Suppressor macrophage (primary cell): Measurements from ENCODE around the gene IL2RA.
"Not testable (repeated sequence)": the region's sequence is repeated elsewhere in the genome, so short reads cannot be mapped to it uniquely, and the experiment has no call there.

Source experiments
- DNase-seq, 4 experiments: peaks; one replicate each; pipeline ENCODE4 v3.0.0-alpha.2; 2020 to 2022

Gene IL2RA

DNA sequence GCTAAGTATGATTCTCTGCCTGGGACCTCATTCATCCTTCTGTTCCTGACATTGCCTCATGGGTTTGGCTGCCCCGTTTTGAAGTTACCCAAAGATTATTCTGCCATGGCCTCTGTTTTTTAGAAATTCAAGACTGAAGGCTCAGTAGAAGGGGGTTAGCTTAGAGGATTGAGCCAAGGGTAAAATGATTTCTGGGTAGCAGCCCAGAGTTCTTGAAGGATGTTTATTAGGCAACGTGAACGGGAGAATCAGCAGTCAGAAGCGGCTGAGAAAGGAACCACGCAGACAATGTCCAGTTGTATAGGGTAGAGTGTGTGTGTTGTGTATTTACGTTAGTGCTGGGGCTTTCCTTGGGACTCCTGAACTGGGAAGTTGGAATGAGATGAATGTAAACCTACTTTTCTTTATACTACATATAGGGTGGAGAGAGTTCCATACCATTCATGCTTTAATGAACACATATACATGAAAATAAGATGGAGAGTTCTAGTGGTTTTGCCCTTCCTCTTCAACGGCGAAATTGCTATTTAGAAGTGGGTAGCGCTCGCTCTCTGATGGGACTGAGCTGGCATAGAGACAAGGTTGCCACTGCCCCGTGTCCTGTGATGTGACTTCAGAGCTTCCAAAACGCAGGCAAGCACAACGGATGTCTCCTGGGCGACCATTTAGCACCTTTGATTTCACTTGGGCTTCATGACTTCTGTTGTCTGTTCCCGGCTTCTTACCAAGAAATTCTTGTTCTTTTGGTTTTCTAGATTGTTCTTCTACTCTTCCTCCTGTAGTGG is 49.9 kb downstream of the IL2RA start:
- no peak for DNase-seq

DNA sequence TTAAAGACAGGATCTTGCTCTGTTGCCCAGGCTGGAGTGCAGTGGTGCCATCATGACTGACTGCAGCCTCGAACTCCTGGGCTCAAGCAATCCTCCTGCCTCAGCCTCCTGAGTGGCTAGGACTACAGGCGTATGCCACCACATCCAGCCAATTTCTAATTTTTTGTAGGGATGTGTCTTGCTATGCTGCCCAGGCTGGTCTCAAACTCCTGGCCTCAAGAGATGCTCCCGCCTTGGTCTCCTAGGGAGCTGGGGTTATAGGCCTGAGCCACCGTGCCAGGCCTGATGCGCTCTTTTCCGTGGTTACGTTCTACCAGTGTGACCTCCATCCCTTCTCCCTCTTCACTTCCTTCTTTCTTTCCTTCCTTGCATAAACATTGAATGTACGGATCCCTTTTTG is 50.6 kb downstream of the IL2RA start:
- no peak for DNase-seq

DNA sequence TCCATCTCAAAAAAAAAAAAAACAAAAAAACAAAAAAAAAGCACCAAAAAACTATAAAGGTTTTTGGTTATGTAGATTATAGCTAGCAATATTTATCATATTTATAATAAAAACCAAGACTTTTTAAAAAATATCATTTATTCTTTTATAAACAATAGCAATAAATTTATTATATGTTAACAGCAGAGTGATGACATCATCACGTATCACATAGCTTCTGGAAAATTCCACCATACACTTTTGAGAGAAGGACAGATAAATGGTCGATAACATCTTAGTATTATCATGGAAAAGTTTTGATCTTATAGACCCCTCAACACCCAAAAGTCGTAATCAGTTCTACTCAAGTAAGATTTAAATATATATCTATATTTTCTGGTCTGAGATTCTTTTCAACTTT is 51.6 kb downstream of the IL2RA start:
- DNase-seq: no peak

DNA sequence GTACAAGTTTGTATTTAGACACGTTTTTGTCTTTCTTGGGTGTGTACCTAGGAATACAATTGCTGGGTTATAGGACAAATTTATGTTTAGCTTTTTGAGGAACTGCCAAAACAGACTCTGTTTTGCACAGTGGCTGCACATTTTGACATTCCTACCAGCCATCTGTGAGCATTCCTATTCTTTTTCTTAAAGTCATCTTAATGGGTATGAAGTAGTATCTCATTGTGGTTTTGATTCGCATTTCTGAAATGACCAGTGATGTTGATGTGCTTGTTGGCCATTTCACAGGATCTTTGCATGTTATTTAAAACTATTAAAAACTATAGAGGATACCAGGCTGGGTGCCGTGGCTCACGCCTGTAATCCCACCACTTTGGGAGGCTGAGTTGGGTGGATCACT is 52.2 kb downstream of the IL2RA start:
- DNase-seq: no peak

DNA sequence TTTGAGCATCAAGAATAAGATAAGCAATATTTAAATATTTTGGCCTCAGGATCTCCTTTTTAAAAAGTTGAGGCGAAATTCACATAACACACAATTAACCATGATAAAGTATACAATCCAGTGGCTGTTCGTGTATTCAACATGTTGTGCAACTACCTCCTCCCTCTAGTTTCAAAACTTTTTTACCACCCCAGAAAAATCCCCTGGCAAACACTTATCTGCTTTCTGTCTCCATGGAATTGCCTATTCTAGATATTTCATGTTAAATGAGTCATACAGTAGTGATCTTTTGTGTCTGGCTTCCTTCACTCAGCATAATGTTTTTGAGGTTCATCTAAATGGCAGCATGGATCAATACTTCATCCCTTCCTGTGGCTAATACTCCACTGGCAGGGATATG is 53.0 kb downstream of the IL2RA start:
- peak in 3 of 4 experiments; percentile 22 to 52 (median 50) for DNase-seq

DNA sequence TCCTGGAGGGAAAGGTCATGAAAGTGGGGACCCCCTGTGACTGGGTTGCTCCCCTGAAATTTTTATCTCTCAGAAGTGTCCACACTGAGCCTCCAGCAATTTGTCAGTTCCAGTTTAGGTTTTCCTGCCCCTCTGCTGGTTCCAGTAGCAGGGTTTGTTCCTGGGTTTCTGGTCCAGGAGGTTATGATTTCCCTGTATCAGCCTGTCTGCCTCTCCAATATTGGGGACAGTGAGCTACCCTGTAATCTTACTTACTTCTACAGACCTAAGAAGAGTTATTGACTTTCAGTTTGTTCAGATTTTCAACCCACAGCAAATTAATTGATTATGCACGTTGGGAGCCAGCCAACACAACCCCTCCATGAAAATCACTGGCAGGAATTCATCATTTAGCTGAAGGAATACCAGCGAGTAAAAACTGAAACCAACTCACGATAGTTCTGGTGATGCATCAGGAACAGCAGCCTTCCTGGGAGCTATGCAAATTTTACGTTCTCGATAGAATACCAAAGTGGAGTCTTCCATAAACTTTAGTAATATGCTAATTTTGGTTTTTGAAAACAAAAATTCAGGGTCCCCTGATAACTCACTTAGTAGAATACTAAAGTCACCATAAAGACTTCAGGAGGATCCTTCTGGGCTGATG is 53.5 kb downstream of the IL2RA start:
- no peak for DNase-seq

DNA sequence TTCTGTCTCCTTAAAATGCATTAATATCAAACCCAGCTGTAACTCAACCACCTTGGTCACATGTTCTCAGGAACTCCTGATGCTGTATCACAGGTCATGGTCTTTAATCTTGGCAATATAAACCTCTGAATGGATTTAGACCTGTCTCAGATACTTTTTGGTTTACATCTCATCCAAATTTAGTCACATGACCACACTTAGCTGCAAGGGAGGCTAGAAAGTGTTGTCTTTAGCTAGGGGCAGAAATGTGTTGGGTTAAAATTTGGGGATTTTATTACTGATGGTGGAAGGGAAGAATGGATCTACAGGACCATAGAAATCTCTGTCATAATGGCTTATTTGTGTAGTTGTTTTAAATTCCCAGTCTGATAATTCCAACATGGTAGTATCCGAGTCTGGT is 55.2 kb downstream of the IL2RA start:
- DNase-seq: no peak

DNA sequence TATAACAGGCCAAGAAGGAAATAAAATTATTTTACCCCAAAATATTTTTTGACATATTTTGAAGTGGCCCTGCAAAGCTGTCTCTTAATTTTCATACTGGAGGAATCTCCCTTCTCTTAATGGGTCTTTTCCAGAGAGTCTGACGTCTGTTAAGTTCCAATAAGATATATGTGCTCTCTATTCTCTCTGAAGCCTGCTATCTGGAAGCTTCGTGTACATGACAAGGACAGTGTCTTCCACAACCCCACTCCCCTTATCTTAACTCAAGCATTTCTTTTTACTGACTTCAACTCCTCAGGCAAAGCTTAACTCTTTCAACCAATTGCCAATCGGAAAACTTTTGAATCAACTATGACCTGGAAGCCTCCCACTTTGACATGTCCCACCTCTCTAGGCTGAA is 55.6 kb downstream of the IL2RA start:
- DNase-seq: no peak

DNA sequence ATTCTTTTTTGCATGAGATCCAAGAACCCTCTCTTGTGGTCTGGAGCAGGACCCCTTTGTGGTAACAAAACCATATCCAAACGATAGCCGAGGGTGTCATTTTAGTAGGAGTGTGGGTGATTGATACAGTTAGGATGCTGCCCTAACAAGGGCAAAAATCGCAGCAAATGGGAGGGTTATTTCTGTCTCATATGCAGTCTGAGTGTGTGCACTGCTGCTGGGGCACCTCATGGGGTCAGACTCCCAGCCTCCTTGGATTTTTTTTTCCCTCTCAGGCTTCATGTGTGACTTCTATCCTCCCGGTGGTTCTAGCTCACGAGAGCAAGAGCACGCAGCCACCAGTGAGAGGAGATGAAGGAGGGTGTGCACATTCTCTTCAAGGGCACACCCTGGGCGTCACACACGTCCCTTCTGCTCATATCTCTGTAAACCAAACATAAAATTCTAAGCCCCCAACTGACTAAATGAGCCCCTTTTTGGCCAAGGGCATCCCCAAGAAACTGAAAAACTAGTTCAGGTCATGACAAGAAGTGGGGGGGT is 56.2 kb downstream of the IL2RA start:
- no peak for DNase-seq

DNA sequence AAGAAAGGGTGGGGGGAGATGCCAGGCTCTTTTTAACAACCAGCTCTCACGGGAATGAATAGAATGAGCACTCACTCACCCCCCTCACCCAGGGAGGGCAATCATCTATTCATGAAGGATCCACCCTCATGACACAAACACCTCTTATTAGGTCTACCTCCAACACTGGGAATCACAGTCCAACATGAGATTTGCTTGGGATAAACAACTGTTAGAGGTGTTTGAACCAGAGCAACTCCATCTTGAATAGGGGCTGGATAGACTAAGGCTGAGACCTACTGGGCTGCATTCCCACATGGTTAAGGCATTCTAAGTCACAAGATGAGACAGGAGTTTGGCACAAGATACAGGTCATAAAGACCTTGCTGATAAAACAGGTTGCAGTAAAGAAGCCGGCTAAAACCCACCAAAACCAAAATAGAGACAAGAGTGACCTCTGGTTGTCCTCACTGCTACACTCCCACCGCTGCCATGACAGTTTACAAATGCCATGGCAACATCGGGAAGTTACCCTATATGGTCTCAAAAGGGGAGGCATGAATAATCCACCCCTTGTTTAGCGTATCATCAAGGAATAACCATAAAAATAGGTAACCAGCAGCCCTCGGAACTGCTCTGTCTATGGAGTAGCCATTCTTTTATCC is 56.9 kb downstream of the IL2RA start:
- DNase-seq: not testable (repeated sequence)

DNA sequence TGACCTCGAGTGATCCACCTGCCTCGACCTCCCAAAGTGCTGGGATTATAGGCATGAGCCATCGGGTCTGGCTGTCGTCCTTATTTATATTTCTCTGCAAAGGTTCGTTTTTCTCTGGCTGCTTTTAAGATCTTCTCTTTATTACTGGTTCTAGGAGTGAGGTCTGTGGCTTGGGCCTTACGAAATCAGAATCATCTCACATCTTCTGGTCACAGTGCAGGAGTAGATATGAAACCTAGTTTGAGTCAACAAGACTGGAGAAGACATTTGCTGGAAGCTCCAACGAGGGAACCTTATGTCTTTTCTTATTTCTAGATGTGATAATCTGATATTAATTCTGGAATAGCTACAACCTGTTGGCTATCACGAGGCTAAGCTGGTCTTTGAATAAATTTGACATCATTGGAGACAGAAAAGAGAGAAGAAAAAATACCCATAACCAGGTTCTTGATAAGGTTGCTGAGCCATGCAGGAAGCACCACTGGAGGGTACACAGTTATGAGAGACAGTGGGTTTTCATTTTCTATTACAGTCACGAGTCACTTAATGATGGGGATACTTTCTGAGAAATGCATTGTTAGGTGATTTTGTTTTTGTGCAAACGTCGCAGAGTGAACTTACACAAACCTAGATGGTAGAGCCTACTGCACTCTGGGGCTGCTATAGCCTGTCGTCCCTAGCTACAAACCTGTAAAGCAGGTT is 59.2 kb downstream of the IL2RA start:
- no peak for DNase-seq

DNA sequence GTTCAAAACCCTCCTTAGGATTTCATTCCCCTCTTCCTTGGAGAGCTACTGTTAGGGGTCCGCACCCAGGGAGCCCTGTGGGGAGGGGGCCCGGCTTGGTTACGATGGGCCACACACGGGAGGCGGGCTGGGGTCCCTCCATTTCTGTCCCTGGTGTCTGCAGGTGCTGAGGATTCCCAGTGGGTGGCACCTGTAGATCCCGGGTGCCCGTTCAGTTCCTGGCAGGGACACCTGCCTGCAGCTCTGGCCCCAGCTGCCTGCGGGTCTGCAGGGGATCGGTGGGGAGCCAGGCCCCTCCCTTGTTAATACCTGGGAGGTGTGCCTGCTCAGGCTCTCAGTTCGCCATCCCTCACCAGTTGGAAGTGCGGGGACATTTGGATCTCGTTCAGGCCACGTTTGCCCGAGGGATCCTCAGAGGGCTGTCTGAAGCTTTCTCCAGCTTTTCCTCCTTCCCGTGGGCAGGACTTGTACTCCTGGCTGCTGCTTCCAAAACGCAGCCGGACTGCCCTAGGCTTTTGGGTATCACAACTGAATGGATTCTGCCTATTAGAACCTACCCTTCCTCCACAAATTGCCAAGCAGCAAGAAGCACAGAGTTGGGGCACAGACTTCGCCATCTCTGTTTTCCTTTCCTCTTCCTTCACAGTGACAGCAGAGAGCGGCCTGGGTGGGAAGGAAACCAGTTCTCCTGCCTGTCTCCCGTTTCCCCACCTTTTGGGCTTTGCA is 62.6 kb downstream of the IL2RA start:
- no peak for DNase-seq

DNA sequence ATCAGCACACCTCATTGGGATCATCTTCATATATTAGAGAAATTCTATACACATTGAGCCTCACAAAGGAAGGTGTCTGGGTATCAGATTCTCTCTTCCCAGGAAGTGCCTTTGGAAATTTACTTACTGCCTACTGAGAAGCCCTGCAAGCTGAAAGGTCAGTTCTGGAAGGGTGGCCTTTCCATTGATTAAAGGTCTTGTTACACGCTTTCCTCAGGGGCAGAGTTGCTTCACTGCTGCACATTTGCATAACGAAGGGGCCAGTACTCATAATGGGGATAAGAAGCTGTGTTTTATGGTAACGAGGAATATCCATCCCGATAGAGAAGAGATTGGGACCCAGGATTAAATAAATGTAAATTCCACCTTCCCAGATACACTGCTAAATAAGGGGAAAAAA is 65.5 kb downstream of the IL2RA start:
- no peak for DNase-seq

DNA sequence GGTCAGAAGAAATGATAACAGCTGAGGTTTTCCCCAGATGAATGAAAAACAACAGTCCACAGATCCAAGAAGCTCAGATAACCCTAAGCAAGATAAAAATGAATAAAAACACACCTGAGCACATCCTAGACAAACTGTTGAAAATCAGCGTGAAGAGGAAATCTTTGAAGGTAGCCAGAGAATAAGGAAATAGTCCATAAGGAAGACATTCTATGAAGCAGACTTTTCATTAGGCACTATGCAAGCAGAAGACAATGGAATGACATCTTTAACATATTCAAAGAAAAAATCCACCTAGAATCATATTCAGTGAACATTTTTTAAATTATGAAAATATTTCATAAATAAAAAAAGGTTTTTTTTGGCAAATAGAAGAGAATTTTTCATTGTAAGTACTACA is 69.8 kb downstream of the IL2RA start:
- no peak for DNase-seq

DNA sequence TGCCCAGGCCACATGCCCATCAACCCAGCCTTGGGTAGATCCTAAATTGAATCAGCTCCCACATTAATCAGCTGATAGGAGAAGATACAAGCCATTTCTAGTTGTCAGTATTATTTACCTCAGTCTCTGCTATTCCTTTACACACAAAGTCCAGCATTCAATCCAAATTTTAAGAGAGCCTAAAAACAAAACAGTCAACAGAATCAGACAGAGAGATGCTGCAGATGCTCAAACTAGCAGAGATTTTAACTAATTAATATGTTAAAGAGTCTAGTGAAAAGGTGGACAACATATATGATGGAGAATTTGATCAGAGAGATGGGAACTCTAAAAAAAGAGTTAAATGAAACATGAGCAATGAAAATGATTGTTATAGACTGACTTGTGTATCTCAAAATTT is 70.5 kb downstream of the IL2RA start:
- no peak for DNase-seq

DNA sequence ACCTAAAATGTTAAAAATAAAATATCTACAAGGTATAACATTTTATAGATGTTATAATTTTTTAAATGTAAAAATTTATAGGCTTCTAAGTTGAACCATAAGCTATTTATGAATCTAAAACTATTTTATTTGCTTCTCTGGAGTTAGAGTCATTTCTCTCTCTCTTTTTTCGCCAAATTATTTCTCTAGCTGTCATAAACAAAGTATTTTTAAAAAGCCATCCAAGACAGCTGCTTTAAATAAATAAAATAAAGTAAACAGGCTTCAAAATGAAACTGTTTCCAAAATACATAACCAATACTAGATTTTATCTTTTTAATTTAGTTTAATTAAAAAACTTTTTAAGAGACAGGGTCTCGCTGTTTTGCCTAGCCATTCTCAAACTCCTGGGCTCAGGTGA is 72.4 kb downstream of the IL2RA start:
- DNase-seq: no peak

DNA sequence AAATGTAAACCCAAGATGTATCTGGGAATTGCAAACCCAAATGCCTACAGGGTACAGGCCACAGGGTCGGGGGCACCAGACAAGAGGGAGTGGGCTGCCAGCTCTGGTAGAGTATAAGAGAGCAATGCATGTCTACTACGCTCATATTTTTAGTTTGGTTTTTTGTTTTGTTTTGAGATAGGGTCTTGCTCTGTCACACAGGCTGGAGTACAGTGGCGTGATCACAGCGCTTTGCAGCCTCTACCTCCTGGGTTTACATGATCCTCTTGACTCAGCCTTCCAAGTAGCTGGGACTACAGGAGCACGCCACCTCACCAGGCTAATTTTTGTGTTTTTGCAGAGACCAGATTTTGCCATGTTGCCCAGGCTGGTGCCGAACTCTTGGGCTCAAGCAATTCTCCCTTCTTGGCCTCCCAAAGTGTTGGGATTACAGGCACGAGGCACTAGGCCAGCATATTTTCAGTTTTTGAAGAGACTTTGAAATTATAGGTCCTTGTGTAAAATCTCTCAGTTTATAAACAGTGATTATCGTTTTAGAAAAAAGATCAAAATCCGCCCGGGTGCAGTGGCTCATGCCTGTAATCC is 73.7 kb downstream of the IL2RA start:
- DNase-seq: no peak

DNA sequence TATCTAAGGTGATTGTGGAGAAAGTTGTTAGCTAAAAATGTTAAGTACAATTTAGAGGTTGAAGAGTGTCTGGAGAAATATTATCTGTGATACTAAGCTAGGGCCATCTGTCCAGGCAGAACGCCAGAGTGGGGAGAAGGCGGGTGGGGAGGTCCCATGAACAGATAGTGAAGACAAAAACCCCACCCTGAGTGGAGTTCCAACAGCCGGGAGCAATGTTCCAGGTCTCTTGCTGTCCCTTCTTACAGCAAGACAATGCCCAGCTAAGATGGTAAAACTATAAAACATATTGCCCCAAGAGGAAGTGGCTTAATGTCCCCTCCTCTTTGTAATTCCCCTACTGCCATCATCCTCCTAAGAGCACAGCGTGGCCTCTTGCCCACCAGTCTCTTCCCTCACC is 74.4 kb downstream of the IL2RA start:
- DNase-seq: peak in 3 of 4 experiments; percentile 31 to 40 (median 37)

DNA sequence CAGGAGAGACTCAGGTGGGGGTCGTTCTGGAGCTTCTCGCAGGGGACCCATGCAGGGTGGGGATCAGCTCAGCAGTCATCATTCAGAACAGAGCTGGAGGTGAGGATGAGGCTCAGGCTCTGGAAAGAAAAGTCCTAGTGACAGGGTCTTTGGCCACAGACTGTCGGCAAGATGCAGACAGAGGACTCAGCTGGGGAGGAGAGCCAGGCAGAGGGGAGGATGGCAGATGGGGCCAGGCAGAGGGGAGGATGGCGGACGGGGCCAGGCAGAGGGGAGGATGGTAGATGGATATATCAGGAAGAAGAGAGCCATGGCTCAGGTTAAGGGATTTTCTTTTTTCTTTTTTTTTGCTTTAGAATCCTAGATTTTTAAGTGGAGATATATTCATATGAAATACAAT is 77.1 kb downstream of the IL2RA start:
- DNase-seq: no peak

DNA sequence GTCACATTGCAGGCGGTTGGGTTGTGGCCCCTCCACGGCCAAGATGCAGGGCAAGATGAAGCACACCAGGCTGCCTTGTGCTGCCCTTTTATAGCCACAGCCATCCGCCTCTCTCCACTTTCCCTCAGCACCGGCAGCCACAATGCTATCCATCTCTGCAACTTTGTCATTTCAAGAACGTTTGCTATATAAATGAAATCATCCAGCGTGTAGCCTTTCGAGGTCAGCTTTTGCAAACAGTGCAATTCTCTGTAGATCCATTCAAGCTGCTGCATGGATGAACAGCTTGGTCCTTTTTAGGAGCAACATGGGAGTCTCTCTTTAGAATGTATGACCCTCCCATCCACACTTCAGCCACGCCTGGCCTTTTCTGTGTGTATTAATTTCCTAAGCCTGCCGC is 78.4 kb downstream of the IL2RA start:
- DNase-seq: no peak

DNA sequence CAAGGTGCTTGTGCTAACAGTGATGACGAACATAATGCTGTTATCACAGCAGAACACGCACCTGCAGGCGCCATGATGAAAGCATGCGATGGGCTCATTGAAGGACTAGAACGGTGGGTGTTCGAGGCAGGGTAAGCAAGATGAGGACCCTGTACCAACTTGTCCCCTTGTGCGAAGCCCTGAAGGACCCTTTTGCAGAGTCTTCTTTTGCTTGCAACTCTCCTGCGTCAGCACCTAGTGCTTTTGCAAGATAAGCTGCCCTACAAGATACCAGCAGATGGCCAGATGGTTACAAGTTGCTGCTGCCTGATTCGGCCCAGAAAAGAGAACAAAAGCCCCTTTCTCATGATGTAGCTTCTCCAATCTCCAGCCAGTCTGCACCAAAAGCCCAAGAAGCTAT is 80.6 kb downstream of the IL2RA start:
- no peak for DNase-seq

DNA sequence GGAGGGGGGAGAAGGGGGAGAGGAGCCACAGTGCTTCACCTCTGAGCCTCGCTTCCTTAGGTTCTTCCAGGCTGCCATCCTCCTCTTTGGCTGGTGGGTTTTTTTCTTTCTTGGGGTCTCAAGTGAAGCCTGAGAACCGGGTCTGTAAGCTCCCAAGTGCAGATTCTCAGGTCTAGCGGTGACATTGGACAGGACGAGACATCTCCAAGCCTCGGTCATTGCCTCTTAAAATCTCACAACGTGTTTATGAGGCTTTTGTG is 84.0 kb downstream of the IL2RA start:
- DNase-seq: no peak
